GM23338 (cell line): ENCODE results near the gene SLC19A1.

ENCODE experiments used
- CREB1 ChIP-seq: fragments of 250-450 bp; sonication (Bioruptor Pico); IDR thresholded peaks from 2 replicates; pipeline ENCODE4 v1.5.0; 2020; ENCODE audit warnings: low read depth, mild to moderate bottlenecking, moderate library complexity
- EZH2phosphoT487 ChIP-seq: fragments of 200-600 bp; sonication (generic); IDR thresholded peaks from one replicate; pipeline ENCODE4 v1.8.1; 2018; ENCODE audit warnings: antibody characterized with exemption; ENCODE audit not compliant: unreplicated experiment
- TF ChIP-seq, protein P1 (sequence below), 2 experiments: fragments of 200-600 bp in 1 of 2; sonication (generic) in 1 of 2; conservative IDR thresholded peaks; 2 replicates each; pipeline versions ENCODE4 v1.5.1 to v1.6.1; 2016 to 2017; ENCODE audit warnings: antibody characterized with exemption in 2 of 2, low read depth in 2 of 2, mild to moderate bottlenecking in 2 of 2, moderate library complexity in 1 of 2
- TF ChIP-seq, protein P2 (sequence below): IDR thresholded peaks from one replicate; pipeline ENCODE4 v1.6.1; 2018; ENCODE audit warnings: antibody characterized with exemption; ENCODE audit not compliant: unreplicated experiment

DNA sequence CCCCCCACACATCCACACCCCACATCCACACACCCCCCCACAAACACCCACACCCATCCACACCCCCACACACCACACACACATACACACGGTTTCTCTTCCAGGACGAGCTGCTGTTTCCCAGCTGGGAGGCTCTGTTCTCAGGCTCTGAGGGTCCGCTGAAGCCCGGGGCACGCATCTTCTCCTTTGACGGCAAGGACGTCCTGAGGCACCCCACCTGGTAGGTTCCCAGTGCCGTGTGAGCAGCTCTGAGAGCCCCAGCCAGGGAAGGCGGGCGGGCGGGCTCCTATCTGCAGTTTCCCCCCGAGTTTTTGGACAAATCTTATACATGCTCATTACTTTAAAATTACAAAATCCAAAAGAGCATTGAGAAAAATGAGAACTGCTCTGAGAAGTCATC, 31.2 kb downstream of the SLC19A1 start:
- TF ChIP-seq, protein P1, sequence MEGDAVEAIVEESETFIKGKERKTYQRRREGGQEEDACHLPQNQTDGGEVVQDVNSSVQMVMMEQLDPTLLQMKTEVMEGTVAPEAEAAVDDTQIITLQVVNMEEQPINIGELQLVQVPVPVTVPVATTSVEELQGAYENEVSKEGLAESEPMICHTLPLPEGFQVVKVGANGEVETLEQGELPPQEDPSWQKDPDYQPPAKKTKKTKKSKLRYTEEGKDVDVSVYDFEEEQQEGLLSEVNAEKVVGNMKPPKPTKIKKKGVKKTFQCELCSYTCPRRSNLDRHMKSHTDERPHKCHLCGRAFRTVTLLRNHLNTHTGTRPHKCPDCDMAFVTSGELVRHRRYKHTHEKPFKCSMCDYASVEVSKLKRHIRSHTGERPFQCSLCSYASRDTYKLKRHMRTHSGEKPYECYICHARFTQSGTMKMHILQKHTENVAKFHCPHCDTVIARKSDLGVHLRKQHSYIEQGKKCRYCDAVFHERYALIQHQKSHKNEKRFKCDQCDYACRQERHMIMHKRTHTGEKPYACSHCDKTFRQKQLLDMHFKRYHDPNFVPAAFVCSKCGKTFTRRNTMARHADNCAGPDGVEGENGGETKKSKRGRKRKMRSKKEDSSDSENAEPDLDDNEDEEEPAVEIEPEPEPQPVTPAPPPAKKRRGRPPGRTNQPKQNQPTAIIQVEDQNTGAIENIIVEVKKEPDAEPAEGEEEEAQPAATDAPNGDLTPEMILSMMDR (conservative IDR thresholded peaks at IDR 0.05; ENCODE audit: low read depth in 2 of 2), result no peak
- TF ChIP-seq, protein P2, sequence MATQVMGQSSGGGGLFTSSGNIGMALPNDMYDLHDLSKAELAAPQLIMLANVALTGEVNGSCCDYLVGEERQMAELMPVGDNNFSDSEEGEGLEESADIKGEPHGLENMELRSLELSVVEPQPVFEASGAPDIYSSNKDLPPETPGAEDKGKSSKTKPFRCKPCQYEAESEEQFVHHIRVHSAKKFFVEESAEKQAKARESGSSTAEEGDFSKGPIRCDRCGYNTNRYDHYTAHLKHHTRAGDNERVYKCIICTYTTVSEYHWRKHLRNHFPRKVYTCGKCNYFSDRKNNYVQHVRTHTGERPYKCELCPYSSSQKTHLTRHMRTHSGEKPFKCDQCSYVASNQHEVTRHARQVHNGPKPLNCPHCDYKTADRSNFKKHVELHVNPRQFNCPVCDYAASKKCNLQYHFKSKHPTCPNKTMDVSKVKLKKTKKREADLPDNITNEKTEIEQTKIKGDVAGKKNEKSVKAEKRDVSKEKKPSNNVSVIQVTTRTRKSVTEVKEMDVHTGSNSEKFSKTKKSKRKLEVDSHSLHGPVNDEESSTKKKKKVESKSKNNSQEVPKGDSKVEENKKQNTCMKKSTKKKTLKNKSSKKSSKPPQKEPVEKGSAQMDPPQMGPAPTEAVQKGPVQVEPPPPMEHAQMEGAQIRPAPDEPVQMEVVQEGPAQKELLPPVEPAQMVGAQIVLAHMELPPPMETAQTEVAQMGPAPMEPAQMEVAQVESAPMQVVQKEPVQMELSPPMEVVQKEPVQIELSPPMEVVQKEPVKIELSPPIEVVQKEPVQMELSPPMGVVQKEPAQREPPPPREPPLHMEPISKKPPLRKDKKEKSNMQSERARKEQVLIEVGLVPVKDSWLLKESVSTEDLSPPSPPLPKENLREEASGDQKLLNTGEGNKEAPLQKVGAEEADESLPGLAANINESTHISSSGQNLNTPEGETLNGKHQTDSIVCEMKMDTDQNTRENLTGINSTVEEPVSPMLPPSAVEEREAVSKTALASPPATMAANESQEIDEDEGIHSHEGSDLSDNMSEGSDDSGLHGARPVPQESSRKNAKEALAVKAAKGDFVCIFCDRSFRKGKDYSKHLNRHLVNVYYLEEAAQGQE, result no peak
- no peak for TF ChIP-seq EZH2phosphoT487
- TF ChIP-seq CREB1 (CRISPR knock-in tag), result no peak
